Adipose tissue (tissue), 3 donors: ENCODE results near the gene CASP3. TPM values are rescaled to one million over a fixed set of nuclear protein-coding genes. Genes with fewer than 3 reads are reported as not detected.

Experiments
- polyA plus RNA-seq, 3 donors: library from polyadenylated mRNA; stranded (reverse); fragments of 200-250 nt; gene quantifications; one replicate each; pipeline ENCODE4 v1.2.3, GENCODE V29; 2013
- donor health status: healthy with polysubstance abuse.
- donor health status: Bipolar disorder and iron deficiency.
- donor health status: healthy.

CASP3 gene
- polyA plus RNA-seq, 3 donors = 6.8 to 22.9 (median 9.8) TPM

Other genes starting within 250 kb of the CASP3 start
- 10 to 100 TPM; 12.6 to 22.8 (median 18.9) TPM for gene IRF2, start 174.9 kb downstream of the CASP3 start, polyA plus RNA-seq
- gene PRIMPOL, start 291 bp upstream of the CASP3 start, polyA plus RNA-seq = 10 to 100 TPM in 1 of 3 donors, 1 to 10 TPM in 2; 5.2 to 17.0 (median 6.4) TPM
- gene CENPU, start 84.6 kb upstream of the CASP3 start, polyA plus RNA-seq = 1 to 10 TPM in 2 of 3 donors, under 1 TPM in 1; 0.72 to 1.5 (median 1.3) TPM
- gene ACSL1, start 176.5 kb upstream of the CASP3 start, polyA plus RNA-seq = 1,000 to 10,000 TPM in 1 of 3 donors, 100 to 1,000 TPM in 2; 229 to 1,419 (median 453) TPM